NCI-H1105 treated with DMSO at 0.1 percent for 48 hours (cell line): Measurements from ENCODE around the gene WDR45B.
"Not testable (repeated sequence)": the region's sequence is repeated elsewhere in the genome, so short reads cannot be mapped to it uniquely, and the experiment has no call there.

Experiments used
- DNase-seq: peaks from one replicate; lab custom pipeline; 2025; lab: John Stamatoyannopoulos, UW

WDR45B gene

DNA sequence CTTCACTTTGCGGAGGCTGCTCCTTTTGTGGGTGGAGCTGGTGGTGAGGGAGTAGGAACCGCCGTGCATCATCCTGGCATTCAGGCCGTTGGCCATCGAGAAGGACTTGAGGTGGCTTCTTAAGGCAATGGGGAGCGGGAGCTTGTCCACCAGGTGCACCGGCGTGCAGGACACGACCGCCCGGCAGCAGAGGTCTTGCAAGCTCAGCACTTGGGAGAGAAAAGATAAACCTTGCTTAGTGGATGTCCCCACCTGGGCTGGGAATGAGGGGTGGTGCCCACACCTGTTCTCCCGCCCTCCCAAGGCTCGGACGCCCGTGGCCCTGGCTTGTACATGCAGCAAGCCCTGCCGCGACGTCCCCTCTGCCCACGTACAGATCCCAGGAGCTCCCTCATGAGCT lies 9.7 kb upstream of the WDR45B start:
- no peak for DNase-seq

DNA sequence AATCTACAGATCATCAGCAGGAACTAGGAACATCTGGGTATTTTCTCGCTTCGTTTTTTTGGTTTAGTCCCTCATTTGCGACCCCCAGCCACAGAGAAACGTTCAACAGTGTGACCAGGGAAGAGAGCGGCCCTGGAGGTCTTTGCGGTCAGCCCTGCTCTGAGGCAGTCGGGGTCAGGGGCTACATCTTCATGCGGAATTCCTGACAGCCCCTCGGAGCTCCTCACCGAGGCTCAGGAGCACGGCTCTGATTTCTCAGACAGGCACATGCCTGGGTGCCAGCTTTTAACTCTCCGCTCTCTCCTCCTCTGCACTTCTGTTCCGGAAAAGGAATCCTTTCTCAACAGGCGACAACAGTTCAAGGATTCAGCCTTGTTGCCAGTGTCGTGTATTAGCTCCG lies 8.0 kb upstream of the WDR45B start:
- DNase-seq, result no peak

DNA sequence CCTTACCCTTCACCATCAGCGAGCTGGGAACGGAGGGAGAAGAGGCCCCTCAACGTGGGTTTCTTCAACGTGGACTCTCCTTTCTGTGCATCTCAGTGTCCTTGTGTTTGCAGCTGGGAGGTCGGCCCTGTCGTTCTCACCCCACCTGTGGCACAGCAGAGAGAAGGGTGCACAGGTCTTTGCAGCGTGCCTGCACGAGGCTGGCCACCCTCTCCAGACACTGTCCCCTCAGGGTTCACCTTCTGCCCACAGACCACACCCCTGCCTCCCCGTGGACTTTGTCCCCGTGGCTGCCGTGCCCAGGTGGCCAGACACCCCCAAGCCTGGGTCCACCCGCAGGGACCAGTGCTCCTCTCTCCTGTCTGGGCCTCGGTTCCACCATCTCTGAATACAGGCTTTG lies 7.3 kb upstream of the WDR45B start:
- no peak for DNase-seq

DNA sequence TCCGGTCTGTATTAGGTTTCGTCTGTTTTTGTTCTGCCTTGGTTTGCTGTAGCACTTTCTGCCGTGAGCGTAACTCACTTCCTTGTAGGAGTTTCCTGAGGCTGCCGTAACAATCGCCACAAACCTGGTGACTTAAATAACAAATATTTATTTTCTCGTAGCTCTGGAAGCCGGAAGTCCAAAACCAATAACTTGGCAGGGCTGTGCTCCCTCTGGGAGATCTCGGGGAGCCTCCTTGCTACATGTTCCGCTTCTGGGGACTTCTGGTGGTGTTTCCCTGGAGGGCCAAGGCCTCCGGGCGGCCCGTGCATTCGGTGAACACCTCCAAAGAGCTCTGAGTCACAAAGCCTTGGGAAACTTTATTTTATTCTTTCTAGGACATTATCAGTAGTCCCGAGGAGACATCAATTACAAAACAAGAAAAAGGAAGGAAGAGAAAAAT lies 6.8 kb upstream of the WDR45B start:
- DNase-seq, result no peak

DNA sequence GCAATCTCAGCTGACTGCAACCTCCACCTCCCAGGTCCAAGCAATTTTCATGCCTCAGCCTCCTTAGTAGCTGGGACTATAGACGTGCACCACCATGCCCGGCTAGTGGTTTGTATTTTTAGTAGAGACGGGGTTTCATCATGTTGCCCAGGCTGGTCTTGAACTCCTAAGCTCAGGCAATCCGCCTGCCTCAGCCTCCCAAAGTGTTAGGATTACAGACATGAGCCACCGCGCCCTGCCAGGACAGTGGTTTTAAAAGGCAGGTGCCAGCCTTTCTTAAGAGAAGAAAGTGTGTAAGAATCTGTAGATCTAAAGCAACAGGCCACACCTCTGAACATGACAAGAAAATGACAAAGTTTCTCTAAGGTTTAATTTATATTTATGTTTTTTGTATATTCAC lies 6.4 kb upstream of the WDR45B start:
- not testable (repeated sequence) for DNase-seq

DNA sequence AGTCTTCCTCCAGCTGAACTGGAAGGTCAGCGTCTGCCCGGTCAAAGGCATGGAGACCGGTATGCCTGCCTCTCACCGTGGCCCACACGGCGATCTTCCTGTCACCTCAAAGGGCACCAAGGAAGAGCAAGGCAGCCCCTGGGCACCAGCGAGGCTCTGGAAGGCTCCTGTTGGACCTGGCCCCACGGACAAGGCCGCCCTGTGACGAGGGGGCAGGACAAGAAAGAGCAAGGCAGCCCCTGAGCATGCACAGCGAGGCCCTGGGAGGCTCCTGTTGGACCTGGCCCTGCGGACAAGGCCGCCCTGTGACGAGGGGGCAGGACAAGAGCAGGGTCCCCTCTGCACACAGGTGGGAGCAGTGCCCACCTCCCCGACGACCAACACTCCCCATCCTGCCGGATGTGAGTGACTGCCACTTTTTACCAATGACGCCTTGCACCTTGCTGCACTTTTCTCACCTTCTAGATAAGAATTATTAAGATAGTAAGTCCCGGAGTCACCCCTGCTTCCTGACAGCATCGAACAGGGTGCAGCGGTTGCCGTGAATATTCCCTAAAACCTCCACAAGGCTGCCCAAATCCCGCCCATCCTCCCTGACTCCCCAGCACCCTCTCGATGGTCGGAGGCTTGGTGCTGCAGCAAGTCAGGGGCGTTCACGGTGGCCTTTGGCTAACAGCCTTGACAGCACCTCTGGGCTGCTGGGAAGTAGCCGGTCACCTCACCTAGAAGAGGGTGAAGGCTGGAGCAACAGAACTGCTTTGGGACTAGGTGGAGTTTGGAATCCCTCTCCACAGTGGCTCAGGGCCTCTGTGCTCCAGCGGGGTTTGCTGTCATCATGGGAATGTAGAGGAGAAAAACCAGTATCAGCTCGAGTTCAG lies 5.6 kb upstream of the WDR45B start:
- DNase-seq, result no peak

DNA sequence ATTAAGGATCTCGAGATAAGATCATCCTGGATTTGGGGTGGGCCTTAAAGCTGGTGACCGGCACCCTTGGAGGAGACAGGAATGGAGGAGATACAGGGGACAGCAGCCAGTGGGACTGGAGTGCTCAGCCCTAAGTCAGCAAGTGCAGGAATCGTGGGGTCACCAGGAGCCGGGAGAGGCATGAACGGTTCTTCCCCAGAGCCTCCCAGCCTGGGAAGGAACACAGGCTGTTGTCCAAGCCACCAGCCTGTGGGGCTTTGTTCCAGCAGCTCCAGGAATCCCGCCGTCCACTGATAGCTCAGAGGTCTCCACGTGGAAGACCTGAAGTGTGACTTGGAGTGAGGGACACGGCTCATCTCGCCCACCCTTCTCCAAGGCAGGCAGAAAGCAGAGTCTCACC lies 2.5 kb upstream of the WDR45B start:
- no peak for DNase-seq

DNA sequence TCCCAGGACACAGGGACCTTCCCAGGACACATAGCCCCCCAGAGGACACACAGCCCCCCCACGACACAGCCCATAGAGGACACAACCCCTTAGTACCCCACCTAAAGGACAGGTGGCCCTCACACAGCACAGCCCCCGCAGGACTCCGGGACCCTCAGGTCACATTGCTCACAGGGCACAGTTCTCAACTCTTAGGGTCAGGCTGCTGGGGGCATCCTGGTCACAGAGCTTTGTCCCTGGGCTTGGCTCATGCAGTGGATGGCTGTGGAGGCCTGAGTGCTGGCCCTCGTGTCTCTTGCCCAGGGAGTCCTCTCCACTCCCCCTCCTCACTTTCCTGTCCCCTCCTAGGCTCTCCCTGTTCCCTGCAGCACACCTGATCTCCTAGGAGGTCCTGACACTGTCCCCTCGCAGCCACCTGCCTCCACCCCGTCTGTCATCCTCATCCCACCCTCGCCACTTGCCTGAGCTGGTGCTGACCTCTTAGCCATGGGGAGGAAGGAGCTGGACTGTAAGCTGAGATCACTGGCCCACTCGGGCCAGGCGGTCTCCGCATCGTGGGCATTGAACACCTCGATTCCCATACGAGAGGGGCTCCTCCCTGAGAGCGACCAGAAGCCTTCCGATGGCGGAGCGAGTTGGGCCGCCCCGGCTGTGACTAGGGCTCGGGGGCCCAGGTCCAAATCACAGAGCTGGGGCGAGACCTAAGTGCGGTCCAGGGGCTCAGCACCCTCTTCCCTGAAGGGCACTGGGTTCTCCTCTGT lies 1.4 kb upstream of the WDR45B start:
- DNase-seq, result no peak

DNA sequence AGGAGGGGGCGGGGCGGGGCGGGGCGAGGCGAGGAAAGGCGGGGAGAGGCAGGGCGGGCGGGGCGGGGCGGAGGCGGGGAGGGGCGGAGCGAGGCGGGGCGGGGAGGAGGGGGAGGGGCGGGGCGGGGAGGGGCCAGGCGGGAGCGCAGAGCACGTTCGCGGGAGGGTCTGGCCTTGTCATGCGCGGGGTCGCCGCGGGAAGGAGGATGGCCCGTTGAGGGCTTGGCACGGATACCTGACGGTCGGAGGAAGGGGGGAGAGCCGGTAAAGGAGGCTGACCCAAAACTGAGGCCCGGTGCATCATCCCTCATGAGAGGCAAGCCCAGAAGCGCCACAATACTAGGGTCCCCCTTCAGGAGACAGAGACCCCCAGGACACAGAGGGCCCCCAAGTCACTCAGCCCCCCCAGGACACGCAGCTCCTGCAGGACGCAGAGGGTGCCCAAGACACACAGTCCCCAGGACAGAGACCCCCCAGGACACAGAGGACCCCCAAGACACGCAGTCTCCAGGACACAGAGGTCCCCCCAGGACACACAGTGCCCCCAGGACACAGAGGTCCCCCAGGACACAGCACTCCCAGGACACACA lies 593 bp upstream of the WDR45B start:
- peak; percentile 26 for DNase-seq

DNA sequence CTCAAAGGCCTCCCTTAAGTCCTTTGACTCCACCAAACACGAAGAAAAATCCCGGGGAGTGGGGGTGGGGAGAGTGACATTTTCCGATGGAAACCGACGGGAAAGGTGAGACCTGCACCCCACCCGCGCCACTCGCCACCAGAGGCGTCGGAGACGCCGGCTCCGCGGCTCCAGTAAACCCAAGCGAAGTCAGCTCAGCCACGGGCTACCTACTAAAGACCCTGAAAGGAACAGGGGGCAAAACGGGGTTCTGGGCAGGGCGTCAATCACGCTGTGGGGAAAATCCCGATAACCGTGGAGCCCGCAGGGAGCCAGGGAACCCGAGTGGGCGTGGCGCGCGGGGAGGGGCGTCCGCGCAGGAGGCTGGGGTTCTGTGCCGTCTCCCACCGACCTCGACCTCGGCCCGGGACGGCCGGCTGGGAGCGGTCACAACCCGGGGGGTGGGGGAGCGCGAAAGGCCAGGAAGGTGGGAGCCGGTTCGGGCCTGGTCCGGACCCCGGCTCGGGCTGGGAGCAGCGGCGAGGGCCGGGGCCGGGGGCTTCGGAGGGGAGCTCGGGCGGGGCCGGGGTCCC lies 565 bp downstream of the WDR45B start:
- no peak for DNase-seq

DNA sequence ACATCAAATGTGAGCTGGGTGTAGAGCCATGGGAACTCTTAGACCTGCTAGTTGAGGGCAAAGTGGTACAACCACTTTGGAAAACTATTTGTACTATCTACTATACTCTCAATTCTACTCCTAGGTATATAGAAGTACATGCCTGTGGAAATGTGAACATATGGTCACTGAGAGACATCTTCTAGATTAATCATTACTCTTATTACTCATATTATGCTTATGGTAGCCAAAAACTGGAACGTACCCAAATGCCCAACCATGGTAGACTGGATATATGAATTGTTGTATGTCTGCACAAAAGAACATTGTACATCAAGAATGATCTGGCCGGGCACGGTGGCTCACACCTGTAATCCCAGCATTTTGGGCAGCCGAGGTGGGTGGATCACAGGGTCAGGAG lies 2.7 kb downstream of the WDR45B start:
- no peak for DNase-seq

DNA sequence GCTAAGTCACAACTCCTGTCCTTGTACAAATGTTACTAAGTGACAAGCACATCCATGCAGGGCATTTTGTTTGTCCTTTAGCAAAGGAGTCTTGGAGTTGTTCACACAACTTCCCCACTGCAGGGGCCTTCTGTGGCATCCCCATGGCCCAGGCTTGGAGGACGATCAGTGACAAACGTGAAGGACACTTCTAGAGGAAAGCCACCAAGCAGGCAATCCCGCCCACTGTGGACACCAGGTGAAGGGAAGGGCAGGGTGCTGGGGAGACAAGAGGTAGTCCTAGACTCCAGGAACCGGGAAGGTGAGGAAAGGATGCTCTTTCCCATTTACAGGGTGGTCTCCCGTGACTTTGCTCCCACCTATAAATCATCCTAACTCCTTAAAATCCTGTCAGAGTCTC lies 4.1 kb downstream of the WDR45B start:
- no peak for DNase-seq

DNA sequence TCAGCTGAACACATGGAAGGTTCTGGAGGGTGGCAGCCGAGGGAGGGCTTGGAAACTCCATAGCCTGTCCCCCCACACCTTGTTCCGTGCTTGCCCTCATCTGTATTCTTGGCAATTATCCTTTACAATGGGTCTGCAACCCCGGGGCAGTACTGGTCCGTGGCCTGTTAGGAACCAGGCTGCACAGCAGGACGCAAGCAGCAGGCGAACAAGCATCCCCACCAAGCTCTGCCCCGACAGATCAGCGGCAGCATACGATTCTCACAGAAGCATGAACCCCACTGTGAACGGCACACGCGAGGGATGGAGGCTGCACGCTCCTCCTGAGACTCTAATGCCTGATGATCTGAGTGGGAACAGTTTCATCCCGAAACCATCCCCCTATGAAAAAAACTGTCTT lies 6.2 kb downstream of the WDR45B start:
- no peak for DNase-seq

DNA sequence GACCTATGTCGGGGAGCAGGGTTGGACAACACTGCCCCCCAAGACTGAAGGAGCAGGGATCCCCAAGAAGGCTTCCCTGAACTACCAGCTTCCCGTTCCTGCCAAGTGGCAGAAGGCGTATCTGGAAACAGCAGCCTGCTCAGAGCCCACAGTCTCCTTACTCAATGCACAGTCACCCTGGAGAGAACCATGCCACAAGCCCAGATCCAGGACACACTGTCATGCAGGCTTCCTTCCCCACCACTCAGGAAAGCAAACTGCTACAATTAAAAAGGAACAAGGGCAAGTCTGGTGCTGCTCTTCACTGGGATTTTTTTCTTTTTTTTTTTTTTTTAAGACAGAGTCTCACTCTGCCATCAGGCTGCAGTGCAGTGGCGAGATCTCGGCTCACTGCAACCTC lies 8.2 kb downstream of the WDR45B start:
- DNase-seq, result no peak

DNA sequence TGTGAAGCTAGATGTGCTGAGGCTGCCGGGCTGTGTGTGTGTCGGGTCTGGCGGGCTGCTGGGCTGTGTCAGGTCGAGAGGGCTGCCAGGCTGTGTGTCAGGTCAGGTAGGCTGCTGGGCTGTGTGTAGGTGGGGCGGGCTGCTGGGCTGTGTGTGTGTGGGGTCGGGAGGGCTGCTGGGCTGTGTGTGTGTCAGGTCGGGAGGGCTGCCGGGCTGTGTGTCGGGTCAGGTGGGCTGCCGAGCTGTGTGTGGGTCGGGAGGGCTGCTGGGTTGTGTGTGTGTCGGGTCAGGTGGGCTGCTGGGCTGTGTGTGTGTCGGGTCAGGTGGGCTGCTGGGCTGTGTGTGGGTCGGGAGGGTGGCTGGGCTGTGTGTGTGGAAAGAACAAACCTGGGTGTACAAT lies 8.6 kb downstream of the WDR45B start:
- no peak for DNase-seq

DNA sequence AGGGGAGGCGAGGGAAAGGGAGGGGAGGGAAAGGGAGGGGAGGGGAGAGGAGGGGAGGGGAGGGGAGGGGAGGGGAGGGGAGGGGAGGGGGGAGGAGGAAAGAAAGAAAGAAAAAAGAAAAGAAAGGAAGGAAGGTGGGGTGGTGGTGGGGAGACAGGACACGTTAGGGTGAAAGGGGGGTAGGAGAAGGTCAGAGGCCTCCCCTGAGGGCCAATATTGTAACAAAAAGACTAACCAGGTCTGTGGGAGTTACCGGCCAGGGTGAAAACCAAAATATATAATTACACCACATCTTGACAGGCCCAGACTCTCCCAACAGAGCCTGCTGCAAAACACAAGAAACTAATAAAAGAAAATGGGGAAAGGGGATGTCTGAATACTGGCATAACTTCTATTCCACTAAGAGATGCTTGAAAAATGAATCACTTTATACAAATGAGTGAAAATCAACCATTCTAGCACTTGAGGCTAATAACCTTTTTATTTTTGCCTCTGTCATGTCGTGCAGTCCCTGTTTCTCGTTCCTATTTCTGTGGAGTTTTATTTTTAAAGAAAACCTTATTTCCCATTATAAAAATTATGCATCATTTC lies 10.0 kb downstream of the WDR45B start:
- DNase-seq, result no peak

DNA sequence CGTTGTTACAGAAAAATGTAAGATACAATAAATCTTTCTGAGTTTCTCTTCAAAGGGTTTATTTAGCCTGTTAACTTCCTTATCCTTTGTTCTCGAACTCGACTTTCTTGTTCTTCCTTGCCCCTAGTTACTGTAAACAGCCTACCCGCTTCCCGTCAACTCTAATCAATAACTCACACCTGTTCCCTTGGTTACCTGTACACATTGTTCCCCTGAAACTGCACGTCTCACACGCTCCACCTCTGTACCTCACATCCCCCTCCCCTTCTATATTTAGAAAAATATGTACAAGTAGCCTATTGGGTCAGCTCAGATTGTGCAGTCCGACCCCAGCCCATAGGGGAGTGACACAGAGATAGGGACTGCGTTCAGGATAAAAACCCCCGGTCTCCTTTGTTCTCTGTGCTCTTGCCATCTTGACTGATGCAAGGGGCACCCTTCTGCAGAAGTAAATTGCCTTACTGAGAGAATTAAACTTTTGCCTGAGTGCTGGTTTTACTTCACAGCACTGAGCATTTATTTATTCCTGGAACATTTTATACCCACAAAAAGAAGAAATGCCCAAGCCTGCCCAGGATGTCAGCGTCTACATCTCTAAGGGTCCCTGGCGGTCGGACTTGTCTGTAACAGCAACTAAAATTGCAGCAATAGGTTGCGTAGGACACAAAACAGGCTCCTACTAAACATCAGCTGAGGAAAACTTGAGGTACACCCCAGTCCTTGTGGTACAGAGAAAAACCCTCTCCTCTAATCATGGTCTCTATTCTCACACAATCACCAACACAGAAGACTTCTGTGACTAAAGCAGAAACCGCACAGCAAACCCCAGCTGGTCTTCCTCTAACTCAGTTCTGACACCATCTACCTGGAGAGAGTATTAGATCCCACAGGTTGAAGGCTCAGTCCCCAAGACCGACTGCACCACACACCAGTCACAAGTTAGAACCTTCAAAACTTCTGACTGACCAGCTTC lies 11.3 kb downstream of the WDR45B start:
- DNase-seq, result no peak

DNA sequence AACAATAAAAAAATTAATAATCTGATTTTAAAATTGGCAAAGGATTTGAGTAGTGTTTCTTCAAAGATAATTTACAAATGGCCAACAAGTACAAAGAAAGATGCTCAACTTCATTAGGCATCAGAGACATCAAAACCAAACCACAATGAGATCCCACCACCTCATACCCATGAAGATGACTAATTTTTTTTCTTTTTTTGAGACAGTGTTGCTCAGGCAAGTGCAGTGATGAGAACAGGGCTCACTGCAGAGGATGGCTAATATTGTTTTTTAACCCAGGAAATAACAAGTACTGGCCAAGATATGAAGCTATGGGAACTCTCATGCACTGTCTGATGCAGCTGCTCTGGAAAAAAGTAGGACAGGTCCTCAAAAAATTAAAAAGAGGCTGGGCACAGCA lies 14.9 kb downstream of the WDR45B start:
- no peak for DNase-seq

DNA sequence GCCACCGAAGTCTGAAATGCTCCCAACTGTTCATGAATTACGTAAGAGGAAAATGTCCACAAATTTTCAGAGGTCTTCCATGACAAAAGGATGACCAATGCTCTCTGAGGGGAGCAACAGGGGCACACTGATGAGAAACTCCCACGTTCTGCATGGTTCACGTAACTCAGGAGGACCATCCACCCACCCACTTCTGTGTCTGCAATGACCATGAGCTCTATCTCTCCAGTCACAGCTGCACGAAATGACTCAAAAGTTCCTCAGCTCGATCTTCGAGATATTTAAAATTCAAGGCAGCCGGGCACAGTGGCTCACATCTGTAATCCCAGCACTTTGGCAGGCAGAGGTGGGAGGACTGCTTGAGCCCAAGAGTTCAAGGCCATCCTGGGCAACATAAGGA lies 15.8 kb downstream of the WDR45B start:
- no peak for DNase-seq

DNA sequence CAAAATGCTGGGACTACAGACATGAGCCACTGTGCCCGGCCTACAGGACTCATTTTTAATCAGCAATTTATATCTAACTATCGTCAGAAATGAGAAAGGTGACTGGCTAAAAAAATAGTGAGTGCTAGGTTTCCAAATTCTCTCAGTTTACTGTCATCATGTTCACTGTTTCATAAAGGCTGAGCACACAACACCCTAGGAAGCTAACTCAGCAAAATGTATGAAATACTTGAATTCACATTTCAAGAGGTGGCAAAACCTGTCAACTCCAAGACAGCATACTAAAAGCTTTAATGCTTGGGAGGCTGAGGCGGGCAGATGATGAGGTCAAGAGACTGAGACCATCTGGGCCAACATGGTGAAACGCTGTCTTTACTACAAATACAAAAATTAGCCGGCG lies 16.7 kb downstream of the WDR45B start:
- no peak for DNase-seq

DNA sequence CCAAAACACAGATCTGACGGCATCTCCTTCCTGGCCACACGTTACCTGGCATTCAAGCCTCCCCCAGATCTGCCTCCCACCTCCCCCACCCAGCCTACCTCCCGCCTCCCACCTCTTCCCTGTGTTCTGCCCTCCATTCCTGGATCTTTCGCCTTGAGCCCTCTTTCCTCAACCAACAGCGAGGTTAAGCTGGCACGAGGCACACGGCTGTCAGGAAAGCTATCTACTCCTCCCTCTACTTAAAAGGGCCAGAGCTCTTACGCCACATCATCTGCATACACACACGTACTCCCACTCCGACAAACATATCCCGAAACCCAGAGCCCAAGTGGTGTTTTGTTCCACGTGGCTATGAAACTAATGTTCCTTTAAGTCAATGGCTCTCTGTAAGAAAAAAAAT lies 18.0 kb downstream of the WDR45B start:
- no peak for DNase-seq
